Activated CD4-positive, alpha-beta T cell treated with anti-CD3 and anti-CD28 coated beads, Interleukin-2, amount 10 ng/mL, durations not matched to agents 7 days and 5 days (primary cell): Measurements from ENCODE around the gene TMEM120B. TPM values are rescaled to one million over a fixed set of nuclear protein-coding genes. Genes with fewer than 3 reads are reported as not detected.

Experiments
- CTCF ChIA-PET: fragments of 350-600 bp; sonication (Branson Sonifier 250); formaldehyde crosslinking; loops from one replicate; lab custom pipeline; 2021; ENCODE audit warnings: antibody characterized with exemption; lab: Charles Lee
- POLR2A ChIA-PET: fragments of 350-600 bp; sonication (Branson Sonifier 250); formaldehyde crosslinking; loops from one replicate; lab custom pipeline; 2021; ENCODE audit warnings: antibody characterized with exemption; lab: Charles Lee
- DNase-seq: peaks from one replicate; pipeline ENCODE4 v3.0.0-alpha.2; 2020
- H3K27ac Mint-ChIP-seq: one replicate; pipeline ENCODE4 v1.8.0; 2021; ENCODE audit warnings: mild to moderate bottlenecking, moderate library complexity, mixed read lengths
- H3K27me3 Mint-ChIP-seq: one replicate; pipeline ENCODE4 v1.8.0; 2021; ENCODE audit warnings: mixed read lengths
- H3K36me3 Mint-ChIP-seq: one replicate; pipeline ENCODE4 v1.8.0; 2021; ENCODE audit warnings: low read depth, mixed read lengths
- H3K4me1 Mint-ChIP-seq: one replicate; pipeline ENCODE4 v1.8.0; 2021; ENCODE audit warnings: mixed read lengths
- H3K4me3 Mint-ChIP-seq: one replicate; pipeline ENCODE4 v1.8.0; 2021; ENCODE audit warnings: mild to moderate bottlenecking, moderate library complexity, mixed read lengths
- H3K9me3 Mint-ChIP-seq: one replicate; pipeline ENCODE4 v1.8.0; 2021; ENCODE audit warnings: mixed read lengths
- total RNA-seq, 2 experiments: library from RNA; stranded (reverse); gene quantifications; one replicate each; pipeline ENCODE4 v1.2.3, GENCODE V29; 2021

TMEM120B gene
- total RNA-seq, 2 experiments from 2014 or later: 5.8 to 6.0 TPM

DNA sequence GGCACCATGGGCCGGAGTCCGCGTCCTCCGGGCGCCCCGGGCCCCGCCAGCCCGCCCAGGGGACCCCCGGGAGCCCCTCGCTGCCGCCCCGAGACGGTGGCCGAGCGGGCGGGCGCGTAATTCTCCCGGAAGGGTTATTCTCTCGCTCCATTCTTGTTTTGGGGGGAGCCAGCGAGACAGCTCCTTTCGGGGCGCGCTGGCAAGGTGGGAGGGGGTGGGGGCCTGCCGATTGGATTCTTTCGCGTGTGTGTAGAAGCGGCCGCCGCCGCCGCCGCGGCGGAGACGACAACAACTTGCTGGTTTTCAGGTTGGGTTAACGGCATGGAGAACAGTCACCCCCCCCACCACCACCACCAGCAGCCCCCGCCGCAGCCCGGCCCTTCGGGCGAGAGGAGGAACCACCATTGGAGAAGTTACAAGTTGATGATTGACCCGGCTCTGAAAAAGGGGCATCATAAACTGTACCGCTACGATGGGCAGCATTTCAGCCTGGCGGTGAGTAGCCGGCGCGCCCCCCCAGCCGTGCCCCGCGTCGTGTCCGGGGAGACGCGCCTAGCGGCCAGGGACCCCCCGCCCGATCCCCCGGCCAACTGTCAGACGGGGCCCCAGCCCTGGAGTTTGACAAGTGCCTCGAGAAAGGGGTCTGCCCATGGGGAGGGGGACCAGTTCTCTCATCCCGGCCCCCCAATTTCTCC, 92.0 kb downstream of the TMEM120B start:
- ChIA-PET POLR2A (interaction anchor here (5.5 kb wide), 1 partner anchor 10 kb away, joined by 21 read pairs; no protein-coding TSS in a partner anchor), CTCF (interaction anchor here (0.6 to 28.3 kb wide), 4 partner anchors 21 to 933 kb away, joined by 3 to 1058 read pairs (median 5); partner anchors contain the start of genes CFAP251 and RHOF)
- Mint-ChIP-seq H3K4me1 (peaks cover 27% of the 10 kb centered on the region), H3K27ac (peak overlapping the region; percentile 96), H3K36me3 (peaks cover 44% of the 10 kb centered on the region), H3K9me3 (no peaks in the 10 kb centered on the region), H3K4me3 (peak overlapping the region; percentile 79), H3K27me3 (no peaks in the 10 kb centered on the region)
- peak; percentile 56 for DNase-seq

GRCh38 chr12:121805171-121806008, 92.8 kb downstream of the TMEM120B start:
- H3K36me3 Mint-ChIP-seq: peaks cover 45% of the 10 kb centered on the region
- no peaks in the 10 kb centered on the region for H3K9me3 Mint-ChIP-seq
- H3K27me3 Mint-ChIP-seq: no peaks in the 10 kb centered on the region
- no peak for DNase-seq
- H3K4me1 Mint-ChIP-seq: peaks cover 31% of the 10 kb centered on the region
- H3K4me3 Mint-ChIP-seq: peak overlapping the region; percentile 79
- peak overlapping the region; percentile 96 for H3K27ac Mint-ChIP-seq
- CTCF ChIA-PET: interaction anchor here (0.6 to 28.3 kb wide), 2 partner anchors 22 to 96 kb away, joined by 4 to 1058 read pairs; partner anchors contain the start of gene RHOF
- POLR2A ChIA-PET: interaction anchor here (5.5 kb wide), 1 partner anchor 11 kb away, joined by 21 read pairs; no protein-coding TSS in a partner anchor

- peak; percentile 38 for DNase-seq
- peak overlapping the region; percentile 85 for H3K27ac Mint-ChIP-seq
- POLR2A ChIA-PET: interaction anchor here (0.6 to 5.5 kb wide), 2 partner anchors 11 to 13 kb away, joined by 10 to 21 read pairs; no protein-coding TSS in a partner anchor
- H3K9me3 Mint-ChIP-seq: no peaks in the 10 kb centered on the region
- peaks cover 42% of the 10 kb centered on the region for H3K36me3 Mint-ChIP-seq
- H3K27me3 Mint-ChIP-seq: no peaks in the 10 kb centered on the region
- CTCF ChIA-PET: interaction anchor here (0.5 to 28.3 kb wide), 6 partner anchors 9 to 83 kb away, joined by 3 to 1058 read pairs (median 4); partner anchors contain the start of genes PSMD9 and RHOF
- H3K4me3 Mint-ChIP-seq: peak overlapping the region; percentile 79
- peaks cover 38% of the 10 kb centered on the region for H3K4me1 Mint-ChIP-seq
Observed at GRCh38 chr12:121806009-121806545, 93.5 kb downstream of the TMEM120B start.

DNA sequence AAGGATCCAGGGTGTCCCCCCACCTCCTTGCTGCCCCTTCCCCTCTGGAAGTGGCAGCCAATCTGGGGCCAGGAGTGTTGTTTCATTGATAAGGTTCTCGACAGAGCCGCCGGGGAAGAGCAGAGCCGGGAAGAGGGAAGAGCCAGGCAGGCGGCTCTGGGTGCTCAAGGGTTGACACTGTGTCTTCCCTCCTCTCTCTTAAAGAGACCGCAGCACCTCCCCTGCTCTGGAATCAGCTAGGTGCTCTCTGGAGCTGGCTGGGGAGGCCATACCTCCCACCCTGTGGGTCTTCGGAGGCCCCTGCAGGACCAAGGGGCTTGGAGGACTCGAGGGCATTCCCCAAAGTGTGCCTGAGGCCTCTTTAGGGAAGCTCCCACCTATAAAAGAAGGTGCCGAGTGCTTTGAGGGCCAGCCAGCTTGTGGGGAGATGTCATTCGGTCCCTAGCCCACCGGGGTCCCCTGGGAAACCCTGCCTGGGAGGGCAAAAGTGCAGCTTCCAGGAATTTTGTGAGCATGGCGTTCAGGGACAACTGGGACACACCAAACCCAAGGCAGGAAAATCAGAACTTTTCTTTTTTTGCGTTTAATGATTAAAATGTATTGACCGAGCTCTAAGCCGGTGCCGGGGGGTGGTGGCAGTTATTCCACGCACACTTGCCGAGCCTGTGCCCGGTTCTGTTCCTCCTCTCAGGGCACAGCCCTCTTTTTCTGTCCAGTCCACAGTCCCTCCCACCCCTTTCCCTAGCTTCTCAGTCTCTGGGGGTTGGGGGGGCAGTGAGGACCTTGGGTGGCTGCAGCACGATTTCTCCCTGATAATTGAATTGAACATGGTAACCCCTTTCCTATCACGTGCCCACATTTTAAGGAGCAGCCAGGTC, 94.2 kb downstream of the TMEM120B start:
- no peak for DNase-seq
- ChIA-PET POLR2A (interaction anchor here (0.6 to 5.5 kb wide), 2 partner anchors 12 to 14 kb away, joined by 10 to 21 read pairs; no protein-coding TSS in a partner anchor), CTCF (interaction anchor here (0.5 to 28.3 kb wide), 9 partner anchors 9 to 94 kb away, joined by 3 to 1058 read pairs (median 4); partner anchors contain the start of genes PSMD9 and RHOF)
- Mint-ChIP-seq H3K9me3 (no peaks in the 10 kb centered on the region), H3K4me3 (peak overlapping the region; percentile 79), H3K4me1 (peaks cover 44% of the 10 kb centered on the region), H3K27me3 (no peaks in the 10 kb centered on the region), H3K36me3 (peaks cover 35% of the 10 kb centered on the region), H3K27ac (peak overlapping the region; percentile 85)

- peaks cover 50% of the 10 kb centered on the region for H3K4me1 Mint-ChIP-seq
- H3K27me3 Mint-ChIP-seq: no peaks in the 10 kb centered on the region
- DNase-seq: no peak
- ChIA-PET CTCF (interaction anchor here (0.6 to 28.3 kb wide), 5 partner anchors 20 to 95 kb away, joined by 3 to 1058 read pairs (median 4); partner anchors contain the start of gene RHOF), POLR2A (interaction anchor here (0.9 to 5.5 kb wide), 2 partner anchors 13 kb away, joined by 4 to 21 read pairs; no protein-coding TSS in a partner anchor)
- H3K9me3 Mint-ChIP-seq: no peaks in the 10 kb centered on the region
- H3K4me3 Mint-ChIP-seq: peak overlapping the region; percentile 52
- no peak overlapping the region for H3K27ac Mint-ChIP-seq
- H3K36me3 Mint-ChIP-seq: peaks cover 37% of the 10 kb centered on the region
Observed at GRCh38 chr12:121807642-121808347, 95.2 kb downstream of the TMEM120B start.

DNA sequence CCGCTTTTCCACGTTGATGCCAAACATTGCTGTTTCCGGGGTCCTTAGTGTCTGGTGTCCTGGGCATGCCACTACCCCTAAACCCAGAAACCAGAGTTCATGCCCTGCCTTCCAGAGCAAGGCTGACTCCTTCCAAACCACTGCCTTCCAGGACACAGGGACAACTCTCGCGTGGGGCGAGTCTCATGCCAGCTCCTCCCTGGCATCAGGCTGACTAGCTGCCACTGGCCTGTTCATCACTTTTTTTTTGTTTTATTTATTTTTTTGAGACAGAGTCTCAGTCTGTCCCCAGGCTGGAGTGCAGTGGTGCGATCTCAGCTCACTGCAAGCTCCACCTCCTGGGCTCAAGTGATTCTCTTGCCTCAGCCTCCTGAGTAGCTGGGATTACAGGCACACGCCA, 96.1 kb downstream of the TMEM120B start:
- CTCF ChIA-PET: interaction anchor here (1.4 to 28.3 kb wide), 2 partner anchors 19 to 25 kb away, joined by 4 to 1058 read pairs; partner anchors contain the start of gene RHOF
- Mint-ChIP-seq H3K9me3 (no peaks in the 10 kb centered on the region), H3K36me3 (peaks cover 43% of the 10 kb centered on the region), H3K4me3 (no peak overlapping the region), H3K4me1 (peaks cover 59% of the 10 kb centered on the region), H3K27ac (peak overlapping the region; percentile 72), H3K27me3 (no peaks in the 10 kb centered on the region)
- no peak for DNase-seq
- POLR2A ChIA-PET: interaction anchor here (0.9 kb wide), 1 partner anchor 14 kb away, joined by 4 read pairs; no protein-coding TSS in a partner anchor

DNA sequence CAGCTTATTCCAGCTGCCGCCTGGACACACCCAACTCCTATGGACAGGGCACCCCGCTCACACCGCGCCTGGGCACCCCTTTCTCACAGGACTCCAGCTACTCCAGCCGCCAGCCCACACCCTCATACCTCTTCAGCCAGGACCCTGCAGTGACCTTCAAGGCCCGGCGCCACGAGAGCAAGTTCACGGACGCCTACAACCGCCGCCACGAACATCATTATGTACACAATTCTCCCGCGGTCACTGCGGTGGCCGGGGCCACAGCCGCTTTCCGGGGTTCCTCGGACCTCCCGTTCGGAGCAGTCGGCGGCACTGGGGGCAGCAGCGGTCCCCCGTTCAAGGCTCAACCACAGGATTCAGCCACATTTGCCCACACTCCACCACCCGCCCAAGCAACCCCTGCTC, 97.2 kb downstream of the TMEM120B start:
- POLR2A ChIA-PET: interaction anchor here (0.6 kb wide), 1 partner anchor 13 kb away, joined by 4 read pairs; no protein-coding TSS in a partner anchor
- H3K9me3 Mint-ChIP-seq: no peaks in the 10 kb centered on the region
- no peak overlapping the region for H3K27ac Mint-ChIP-seq
- H3K36me3 Mint-ChIP-seq: peaks cover 45% of the 10 kb centered on the region
- no peak overlapping the region for H3K4me3 Mint-ChIP-seq
- H3K4me1 Mint-ChIP-seq: peaks cover 61% of the 10 kb centered on the region
- no peak for DNase-seq
- CTCF ChIA-PET: interaction anchor here (0.6 to 28.3 kb wide), 2 partner anchors 26 to 35 kb away, joined by 3 to 1058 read pairs; partner anchors contain the start of gene RHOF
- no peaks in the 10 kb centered on the region for H3K27me3 Mint-ChIP-seq

GRCh38 chr12:121810234-121810817, 97.8 kb downstream of the TMEM120B start:
- CTCF ChIA-PET: interaction anchor here (0.6 to 28.3 kb wide), 6 partner anchors 14 to 615 kb away, joined by 3 to 1058 read pairs (median 12); partner anchors contain the start of genes PSMD9 and RHOF
- Mint-ChIP-seq H3K36me3 (peaks cover 44% of the 10 kb centered on the region), H3K27me3 (no peaks in the 10 kb centered on the region), H3K4me1 (peaks cover 62% of the 10 kb centered on the region), H3K9me3 (no peaks in the 10 kb centered on the region), H3K27ac (no peak overlapping the region), H3K4me3 (no peak overlapping the region)
- no peak for DNase-seq
- POLR2A ChIA-PET: interaction anchor here (1.0 kb wide), 1 partner anchor 29 kb away, joined by 5 read pairs; no protein-coding TSS in a partner anchor

- DNase-seq: no peak
- Mint-ChIP-seq H3K9me3 (no peaks in the 10 kb centered on the region), H3K36me3 (peaks cover 43% of the 10 kb centered on the region), H3K27ac (peak overlapping the region; percentile 55), H3K4me1 (peaks cover 64% of the 10 kb centered on the region), H3K4me3 (peak overlapping the region; percentile 69), H3K27me3 (no peaks in the 10 kb centered on the region)
- ChIA-PET CTCF (interaction anchor here (0.6 to 28.3 kb wide), 16 partner anchors 13 to 614 kb away, joined by 3 to 1058 read pairs (median 4); partner anchors contain the start of genes PSMD9, RHOF and TMEM120B), POLR2A (interaction anchor here (1.0 to 2.1 kb wide), 3 partner anchors 9 to 29 kb away, joined by 5 to 11 read pairs (median 10); partner anchors contain the start of gene RHOF)
Observed at GRCh38 chr12:121810833-121811433, 98.4 kb downstream of the TMEM120B start.
